HL-60/S4 (cell line): ENCODE measurements around the gene ZFAND2A.
"Not testable (repeated sequence)": the region's sequence is repeated elsewhere in the genome, so short reads cannot be mapped to it uniquely, and the experiment has no call there.

ENCODE experiments used
- in situ Hi-C: fragments of 300-500 bp; cut with MboI; formaldehyde crosslinking; loops from 2 replicates; pipeline ENCODE4 v1.14.3; 2022; ENCODE audit warnings: low sequenced_read_pairs

Gene ZFAND2A, protein sequence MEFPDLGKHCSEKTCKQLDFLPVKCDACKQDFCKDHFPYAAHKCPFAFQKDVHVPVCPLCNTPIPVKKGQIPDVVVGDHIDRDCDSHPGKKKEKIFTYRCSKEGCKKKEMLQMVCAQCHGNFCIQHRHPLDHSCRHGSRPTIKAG

DNA sequence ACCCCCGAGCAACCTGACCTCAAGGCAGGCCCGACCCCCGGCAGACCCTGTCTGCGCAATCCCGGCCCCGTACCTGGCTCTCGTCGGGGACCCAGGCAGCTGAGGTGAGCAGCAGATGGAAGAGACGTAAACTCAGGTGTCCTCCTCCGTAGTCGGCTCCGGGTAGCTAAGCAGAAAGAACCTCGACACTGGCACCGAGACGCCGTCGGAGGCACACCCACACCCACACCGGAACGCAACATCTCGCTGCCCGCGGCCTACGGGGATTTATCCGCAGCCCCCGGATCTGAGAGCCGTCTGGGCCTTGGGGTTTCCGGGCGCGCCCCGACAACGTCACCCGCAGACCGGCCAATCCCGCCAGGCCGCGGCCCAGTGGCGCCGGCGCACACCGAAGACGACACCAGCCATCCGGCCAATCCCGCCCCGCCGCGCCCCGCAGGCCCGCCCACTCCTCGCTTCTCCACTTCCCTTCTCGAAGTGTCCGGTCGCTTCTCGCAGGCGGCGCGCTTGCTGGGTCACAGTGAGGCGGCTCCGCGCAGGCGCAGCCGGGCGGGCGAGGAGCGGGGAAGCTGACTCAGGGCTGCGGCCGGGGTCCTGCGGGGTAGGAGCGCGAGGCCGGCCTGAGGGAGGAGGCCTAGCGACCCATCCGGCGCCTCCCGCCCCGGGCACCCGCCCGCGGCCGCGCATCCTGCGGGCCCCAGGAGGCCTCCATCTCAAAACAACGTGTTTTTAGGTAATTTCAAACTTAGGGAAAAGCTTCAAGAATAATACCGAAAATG, at the start of gene ZFAND2A:
Gene ZFAND2A, minus strand, starts transcription at position 306 of the 779 bp plus-strand sequence. CDS start 1,984 bp downstream, outside the sequence.
- in situ Hi-C loops: loop anchor here (10.0 kb wide), 1 partner anchor 165 kb away; no protein-coding TSS in a partner anchor

DNA sequence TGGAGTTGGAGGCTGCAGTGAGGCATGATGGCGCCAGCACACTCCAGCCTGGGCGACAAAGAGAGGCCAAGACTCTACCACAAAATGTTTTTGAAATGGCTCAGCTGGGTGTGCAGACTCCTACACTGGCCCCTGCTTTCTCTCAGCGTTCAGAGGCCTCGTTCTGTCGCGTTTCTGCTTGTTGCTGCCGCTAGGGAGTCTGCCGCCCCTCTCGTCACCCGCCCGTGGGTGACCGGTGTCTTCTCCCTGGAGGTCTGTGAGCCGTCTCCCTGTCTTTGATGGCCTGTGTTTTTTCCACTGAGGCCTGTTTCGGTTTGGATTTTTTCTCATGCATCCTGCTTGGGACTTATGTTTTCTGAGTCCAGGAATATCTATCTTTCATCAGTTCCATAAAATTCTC, 49.1 kb upstream of the ZFAND2A start:
- in situ Hi-C loops: no loop called here

DNA sequence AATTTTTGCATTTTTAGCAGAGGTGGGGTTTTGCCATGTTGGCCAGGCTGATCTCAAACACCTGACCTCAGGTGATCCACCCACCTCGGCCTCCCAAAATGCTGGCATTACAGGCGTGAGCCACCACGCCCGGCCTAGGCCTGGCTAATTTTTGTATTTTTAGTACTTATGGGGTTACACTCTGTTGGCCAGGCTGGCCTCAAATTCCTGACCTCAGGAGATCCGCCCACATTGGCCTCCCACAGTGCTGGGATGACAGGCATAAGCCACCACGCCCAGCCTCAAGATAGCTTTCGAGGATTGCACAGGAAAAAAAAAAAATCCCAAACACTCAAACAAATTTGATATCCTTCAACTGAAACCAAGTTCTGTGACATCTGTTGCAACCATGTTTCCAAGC, 45.7 kb upstream of the ZFAND2A start:
- in situ Hi-C loops: not testable (repeated sequence)

DNA sequence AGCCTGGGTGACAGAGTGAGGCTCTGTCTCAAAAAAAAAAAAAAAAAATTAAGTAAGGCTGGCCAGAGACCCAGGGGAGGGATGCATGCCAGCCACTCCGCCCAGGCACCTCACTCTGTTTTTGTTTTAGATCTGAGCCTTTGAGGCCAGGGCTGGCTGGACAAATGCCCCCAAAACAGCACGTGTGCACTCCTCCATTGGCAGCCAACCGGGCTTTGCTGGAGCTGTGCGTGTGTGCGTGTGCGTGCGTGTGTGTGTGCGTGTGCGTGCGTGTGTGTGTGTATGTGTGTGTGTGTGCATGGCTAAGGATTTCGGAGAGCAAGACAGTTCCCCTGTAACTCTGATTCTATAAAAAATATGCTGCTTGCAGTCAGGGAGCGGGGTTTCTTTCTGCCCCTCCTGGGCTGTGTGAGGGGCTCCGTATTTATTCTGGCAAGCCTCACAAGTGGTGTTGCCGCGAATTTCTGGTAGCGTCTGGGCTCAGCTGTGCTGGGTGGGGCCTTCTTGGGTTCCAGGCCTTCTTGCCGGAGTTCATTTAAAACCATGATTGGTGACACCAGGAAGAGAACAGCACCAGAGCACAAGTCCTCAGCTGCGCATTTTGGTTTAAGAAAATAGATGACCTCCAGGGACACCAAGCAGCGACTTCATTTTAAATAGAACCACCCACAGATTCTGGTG, 44.6 kb upstream of the ZFAND2A start:
- in situ Hi-C loops: no loop called here

DNA sequence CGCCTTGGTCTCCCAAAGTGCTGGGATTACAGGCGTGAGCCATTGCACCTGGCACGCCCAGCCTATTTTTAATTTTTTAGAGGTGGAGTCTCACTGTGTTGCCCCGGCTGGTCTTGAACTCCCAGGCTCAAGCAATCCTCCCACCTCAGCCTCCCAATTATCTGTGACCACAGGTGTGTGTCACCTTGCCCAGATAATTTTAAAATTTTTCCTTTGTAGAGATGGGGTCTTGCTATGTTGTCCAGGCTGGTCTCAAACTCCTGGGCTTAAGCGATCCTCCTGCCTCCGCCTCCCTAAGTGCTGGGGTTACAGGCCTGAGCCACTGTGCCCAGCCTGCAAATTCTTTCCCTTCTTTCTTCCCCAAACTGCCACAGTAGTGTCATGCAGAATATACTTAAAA, 42.9 kb upstream of the ZFAND2A start:
- in situ Hi-C loops: not testable (repeated sequence)

DNA sequence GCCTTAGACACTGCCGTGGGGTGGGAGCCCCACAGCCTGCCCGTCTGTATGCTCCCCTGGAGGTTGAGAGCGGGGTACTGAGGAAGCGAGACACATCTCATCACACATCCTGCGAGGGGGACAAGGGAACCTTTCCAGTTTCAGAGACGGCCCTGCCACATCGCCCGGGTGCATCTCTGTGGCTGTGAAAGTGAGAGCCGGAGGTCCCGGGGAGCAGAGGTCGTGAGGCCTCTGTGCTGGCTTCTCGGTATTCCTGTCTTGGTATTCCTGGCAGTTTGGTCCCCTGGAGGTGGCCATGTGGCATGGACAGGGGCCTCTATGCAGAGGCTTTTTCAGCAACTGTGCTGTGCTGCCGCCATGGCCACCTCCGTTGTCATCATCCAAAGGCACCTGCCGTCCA, 41.9 kb upstream of the ZFAND2A start:
- in situ Hi-C loops: no loop called here

DNA sequence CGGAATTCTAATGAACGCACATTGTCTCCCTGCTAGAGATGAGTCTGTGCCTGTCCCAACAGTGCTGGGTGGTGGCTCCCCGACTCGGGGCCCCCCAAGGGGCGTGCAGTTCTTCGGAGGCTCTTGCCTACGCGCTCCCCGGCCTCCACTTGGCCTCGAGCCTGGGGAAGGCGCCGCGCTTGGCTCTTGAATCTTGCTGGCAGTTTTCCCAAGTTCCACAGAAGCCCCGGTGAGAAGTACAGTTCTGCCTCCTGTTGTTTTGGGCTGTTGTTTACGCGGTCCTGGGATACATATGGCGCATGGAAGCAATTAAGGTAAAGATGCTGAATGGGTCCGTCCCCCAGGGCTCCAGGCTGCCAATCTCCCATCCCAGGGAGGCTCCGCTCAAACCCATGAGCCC, 40.0 kb upstream of the ZFAND2A start:
- in situ Hi-C loops: no loop called here

DNA sequence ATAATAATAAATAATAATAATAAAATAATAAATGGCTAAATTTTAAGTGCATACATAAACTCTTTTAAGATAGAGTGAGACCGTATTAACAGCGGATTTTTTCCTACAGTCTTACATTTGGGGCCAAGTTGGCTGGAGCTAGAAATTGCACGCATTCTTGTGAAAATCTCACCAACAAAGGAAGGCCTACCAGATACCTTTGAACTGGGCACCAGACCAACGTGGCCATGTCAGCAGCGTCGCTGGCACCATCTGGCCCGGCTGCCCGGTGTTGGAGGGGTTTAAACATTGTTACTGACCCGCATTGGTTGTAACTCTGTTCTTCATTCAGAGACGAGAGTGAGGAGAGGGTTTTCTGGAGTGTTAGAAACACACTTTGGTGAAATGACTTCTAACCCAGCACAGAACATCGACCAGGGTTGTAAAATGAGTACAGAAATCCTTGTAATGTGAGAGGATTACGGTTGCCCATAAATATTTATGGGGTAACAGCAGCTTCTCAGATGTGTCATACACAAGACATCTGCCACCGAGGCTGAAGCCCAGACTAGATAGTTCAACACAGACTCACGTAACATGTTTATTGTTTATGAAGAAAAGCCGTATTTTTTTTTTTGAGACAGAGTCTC, 38.1 kb upstream of the ZFAND2A start:
- in situ Hi-C loops: no loop called here

DNA sequence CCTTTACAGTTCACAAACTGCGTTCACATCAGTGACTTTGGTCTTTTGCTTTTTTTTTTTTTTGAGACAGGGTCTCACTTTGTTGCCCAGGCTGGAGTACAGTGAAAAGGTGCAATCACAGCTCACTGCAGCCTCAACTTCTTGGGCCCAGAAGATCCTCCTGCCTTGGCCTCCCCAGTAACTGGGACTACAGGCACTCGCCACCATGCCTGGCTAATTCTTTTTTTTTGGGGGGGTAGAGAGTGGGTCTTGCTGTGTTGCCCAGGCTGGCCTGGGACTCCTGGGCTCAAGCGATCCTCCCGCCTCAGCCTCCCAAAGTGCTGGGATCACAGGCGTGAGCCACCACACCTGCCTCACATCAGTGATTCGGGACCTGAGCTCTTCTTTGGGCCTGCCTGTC, 37.0 kb upstream of the ZFAND2A start:
- in situ Hi-C loops: no loop called here

DNA sequence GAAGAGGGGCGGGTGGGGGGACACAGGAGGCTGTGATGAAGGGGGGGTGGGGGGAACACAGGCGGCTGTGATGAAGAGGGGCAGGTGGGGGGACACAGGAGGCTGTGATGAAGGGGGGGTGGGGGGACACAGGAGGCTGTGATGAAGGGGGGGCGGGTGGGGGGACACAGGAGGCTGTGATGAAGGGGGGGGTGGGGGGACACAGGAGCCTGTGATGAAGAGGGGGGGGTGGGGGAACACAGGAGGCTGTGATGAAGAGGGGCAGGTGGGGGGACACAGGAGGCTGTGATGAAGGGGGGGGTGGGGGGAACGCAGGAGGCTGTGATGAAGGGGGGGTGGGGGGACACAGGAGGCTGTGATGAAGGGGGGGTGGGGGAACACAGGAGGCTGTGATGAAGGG, 36.4 kb upstream of the ZFAND2A start:
- in situ Hi-C loops: not testable (repeated sequence)

DNA sequence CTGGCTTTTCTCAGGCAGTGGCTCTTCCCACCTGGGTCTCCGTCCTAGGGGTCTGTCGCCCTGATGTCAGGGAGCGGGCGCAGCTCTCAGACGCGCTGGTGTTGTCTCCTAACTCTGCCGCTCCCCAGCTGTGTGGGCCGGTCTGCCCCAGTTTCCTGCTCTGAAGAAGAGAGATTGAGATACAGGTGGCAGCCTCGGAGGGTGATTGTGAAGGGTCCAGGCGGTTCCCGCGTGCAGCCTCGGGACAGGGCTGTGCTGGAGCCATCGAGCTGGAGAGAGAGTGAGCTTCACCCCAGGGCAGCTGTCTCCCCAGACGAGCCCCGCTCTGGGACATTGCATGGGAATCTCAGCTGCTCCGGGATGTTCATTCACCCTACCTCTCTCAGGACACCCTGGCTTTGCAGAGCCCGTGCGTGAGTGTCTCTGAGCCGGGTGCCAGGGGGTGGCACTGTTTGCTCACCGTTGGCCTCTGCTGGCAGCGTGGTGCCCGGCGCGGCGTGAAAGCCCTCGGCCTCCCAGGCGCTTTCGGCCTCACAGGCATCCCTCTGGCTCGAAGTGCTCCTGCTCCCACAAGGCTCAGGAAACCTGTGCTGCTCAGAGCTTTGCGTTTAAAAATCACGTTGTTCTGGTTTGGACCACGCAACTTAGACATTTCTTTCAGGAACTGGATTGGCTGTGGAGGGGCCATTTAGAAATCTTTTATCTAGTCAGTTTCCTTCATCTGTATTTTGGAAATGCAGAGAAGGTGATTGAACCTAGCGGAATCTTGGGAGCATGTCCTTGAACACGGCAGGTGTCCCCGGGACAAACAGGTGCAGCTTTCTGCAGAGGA, 33.8 kb upstream of the ZFAND2A start:
- in situ Hi-C loops: no loop called here

DNA sequence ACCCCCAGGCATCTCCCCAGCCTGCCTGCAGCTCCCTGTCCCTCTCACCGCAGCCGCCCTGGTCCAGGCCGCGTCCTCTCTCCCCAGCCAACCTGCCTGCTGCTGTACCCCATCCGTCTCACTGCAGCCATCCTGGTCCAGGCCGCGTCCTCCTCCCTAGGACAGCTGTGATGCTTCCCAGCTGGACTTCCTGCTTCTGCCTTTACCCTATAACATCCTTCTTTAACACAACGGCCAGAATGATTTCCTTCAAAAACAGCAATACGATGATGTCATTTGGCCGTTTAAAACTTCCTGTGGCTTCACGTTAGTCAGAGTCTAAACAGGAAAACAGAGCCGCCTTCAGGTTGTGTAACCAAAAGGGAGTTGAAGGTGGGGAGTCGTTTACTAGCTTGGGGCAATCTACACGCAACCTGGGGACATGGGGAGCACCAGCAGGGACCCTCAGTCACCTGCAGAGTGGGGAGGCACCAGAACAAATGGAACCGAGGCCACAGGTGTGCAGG, 32.2 kb upstream of the ZFAND2A start:
- in situ Hi-C loops: no loop called here

DNA sequence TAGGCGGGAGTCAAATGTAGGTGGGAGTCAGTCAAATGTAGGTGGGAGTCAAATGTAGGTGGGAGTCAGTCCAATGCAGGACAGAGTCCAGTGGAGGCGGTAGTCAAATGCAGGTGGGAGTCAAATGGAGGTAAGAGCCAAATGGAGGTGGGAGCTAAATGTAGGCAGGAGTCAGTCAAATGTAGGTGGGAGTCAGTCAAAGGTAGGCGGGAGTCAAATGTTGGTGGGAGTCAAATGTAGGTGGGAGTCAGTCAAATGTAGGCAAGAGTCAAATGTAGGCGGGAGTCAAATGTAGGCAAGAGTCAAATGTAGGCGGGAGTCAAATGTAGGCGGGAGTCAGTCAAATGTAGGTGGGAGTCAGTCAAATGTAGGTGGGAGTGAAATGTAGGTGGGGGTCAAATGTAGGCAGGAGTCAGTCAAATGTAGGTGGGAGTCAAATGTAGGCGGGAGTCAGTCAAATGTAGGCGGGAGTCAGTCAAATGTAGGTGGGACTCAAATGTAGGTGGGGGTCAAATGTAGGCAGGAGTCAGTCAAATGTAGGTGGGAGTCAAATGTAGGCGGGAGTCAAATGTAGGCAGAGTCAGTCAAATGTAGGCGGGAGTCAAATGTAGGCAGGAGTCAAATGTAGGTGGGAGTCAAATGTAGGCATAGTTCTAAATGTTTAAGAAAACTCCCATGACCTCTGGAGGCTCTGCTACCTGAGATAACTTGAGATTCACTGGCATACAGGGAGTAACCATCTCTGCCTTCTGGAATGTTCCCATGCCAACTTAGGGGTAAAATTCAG, 30.2 kb upstream of the ZFAND2A start:
- in situ Hi-C loops: no loop called here

DNA sequence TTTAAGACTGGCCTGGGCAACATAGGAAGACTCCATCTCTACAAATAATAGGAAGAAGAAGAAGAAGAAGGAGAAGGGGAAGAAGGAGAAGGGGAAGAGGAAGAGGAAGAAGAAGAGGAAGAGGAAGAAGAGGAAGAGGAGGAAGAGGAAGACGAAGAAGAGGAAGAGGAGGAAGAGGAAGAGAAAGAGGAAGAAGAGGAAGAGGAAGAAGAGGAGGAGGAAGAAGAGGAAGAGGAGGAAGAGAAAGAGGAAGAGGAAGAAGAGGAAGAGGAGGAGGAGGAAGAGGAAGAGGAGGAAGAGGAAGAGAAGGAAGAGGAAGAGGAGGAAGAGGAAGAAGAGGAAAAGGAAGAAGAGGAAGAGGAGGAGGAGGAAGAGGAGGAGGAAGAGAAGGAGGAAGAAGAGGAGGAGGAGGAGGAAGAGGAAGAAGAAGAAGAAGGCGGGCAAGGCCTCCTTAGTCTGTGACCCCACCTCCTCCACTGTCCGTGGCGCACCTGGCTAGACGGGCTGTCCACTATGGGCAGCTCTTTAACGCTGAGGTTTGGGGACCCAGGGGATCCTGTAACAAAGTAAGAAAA, 28.8 kb upstream of the ZFAND2A start:
- in situ Hi-C loops: no loop called here

DNA sequence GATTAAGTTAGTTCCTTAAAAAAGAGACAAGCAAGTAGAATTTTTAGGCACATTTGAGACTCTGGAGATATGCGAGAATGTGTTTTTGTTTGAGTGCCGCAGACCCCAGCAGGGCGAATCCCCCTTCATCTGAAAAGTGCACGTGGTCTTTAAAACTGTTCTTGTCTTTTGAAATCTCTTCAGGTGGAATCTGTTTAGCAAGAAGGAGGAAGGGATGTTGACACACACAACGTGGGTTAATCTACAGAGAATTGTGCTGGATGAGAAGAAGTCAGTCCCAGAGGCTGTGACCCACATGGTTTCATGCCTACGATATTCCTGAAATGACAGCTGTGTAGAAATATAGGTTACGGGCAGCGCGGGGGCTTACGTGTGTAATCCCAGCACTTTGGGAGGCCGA, 27.1 kb upstream of the ZFAND2A start:
- in situ Hi-C loops: no loop called here

DNA sequence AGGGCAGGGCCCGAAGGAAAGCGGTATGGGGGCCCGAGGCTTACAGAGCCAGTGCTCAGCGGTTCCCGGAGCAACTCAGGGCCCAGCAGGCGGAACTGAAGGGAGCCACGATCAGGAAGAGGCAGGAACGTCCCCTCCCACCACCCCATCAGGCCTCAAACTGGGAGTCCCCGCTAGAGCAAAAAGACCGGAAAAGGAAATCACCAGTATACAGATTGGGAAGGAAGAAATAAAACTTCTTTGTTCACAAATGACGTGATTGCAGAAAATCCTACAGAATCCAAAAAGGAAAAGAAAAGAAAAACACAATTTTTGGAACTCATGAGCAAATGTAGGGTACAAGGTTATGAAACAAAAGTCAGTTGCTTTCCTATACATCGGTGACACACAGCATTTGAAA, 21.6 kb upstream of the ZFAND2A start:
- in situ Hi-C loops: no loop called here

DNA sequence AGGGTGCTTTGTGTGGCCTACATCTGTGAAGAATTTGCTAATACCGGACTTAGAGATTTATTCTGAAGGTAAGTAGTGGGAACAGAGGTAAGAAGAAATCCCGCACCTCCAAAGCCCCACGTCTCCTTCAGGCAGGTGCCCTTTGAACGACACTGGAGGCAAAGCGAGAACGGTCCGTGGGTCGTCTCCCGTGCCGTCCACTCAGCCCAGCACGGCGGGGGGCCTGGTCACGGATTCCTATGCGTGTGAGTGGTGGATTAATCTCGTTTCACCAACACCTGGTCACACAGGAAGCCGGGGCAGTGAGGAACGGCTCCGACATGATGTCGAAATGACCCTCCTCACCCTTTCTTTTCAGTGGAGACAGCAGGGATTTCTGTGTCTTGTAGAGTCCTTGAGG, 21.0 kb upstream of the ZFAND2A start:
- in situ Hi-C loops: no loop called here

DNA sequence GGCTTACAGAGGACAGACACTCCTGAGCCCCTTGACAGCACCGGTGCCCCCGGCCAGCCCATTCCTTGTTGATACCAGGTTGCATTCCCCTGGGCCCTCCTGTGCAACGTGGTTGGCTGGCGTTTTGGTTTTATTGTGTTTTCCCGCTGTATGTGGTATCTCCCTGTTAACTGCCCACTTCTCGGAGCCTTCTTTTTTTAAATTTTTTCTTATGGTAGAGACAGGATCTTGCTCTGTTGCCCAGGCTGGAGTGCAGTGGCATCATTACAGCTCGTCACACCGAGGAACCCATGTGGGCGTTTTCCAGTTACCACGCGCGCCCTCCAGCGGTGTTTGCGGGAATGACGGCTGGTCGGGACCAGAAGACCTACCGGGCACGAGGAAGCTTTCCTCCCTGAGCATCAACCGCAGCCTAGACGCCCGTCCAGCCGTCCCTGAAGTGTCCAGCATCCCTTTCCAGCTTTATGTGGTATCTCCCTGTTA, 16.9 kb upstream of the ZFAND2A start:
- in situ Hi-C loops: no loop called here
